Globus pallidus (tissue), 1 donor: ENCODE data around the gene AKNAD1.
A peak's percentile ranks its signal among the peaks of the same experiment; 100 is the strongest.

Experiments
- DNase-seq: peaks from one replicate; pipeline ENCODE4 v3.0.0-alpha.2; 2015; ENCODE audit warnings: low spot score

The AKNAD1 gene

DNA sequence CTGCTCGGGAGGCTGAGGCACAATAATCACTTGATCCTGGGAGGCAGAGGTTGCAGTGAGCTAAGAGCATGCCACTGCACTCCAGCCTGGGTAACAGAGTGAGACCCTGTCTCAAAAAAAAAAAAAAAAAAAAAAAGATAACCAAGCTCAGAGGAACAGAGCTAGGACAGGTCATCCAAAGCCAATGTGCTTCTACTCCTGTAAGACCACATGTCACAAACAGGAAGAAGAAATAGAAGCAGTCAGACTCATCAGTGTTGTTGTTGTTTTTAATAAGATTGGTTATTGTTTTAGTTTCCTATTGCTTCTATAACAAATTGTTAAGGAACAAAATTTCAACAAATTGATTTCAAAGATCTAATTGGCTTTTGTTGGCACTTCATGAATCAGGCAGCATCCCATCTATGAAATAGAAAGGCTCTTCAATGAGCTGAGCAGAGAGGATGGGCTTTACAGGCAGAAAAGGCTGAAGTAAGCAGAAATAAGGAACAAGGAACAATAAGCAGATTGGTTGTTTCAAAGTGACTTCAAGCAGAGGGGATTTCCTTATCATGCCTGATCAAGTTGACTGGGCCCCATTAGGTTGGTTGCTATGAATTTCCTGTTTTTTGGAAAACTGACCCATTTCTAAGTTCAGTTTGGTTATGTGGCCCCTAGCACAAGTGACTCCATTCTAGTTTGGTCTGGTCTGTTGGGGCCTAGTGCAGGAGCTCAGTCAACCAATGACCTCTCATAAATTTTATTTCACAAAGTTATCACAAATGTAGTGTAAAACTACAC is 6.0 kb upstream of the AKNAD1 start:
- no peak for DNase-seq

DNA sequence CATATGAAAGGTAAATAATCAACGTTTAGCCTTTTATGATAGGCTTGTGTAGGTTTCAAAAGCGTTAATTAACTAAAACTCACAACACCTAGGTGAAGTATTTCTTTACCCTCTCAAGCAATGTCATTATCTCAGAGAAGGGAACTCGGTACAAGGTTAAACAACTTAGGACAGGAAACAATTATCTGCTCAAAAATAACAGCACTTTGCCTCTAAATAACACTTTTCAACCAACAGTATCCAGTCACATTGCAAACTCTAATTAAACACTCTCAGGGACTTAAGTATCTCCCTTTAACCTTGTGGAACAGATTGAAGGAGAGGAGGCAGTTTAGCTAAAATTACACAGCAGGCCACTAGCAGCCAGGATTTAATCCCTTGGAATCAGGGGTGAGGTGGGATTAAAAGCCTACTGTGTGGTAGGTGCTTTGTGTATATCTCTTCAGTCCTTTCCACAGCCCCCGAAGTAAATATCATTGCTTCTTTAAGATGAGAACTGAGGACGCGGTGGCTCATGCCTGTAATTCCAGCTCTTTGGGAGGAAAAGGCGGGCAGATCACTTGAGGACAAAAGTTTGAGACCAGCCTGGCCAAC is 5.2 kb upstream of the AKNAD1 start:
- DNase-seq, result no peak

DNA sequence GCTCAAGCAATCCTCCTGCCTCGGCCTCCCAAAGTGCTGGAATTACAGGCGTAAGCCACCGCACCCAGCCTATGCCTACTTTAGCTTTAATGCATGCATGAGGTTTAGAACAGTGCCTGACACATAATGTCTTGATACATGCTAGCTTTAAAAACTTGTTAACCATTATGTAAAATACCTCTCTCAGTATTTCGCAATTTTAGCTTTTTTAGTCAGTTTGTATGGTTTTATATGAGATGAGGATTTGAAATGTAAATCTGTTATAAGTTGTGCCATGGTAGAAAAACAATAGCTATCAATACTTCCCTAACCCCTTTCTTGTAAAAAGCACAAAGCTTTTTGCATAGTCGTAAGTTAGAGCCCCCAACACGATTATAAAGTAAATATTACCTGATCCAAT is 4.7 kb upstream of the AKNAD1 start:
- DNase-seq, result no peak

DNA sequence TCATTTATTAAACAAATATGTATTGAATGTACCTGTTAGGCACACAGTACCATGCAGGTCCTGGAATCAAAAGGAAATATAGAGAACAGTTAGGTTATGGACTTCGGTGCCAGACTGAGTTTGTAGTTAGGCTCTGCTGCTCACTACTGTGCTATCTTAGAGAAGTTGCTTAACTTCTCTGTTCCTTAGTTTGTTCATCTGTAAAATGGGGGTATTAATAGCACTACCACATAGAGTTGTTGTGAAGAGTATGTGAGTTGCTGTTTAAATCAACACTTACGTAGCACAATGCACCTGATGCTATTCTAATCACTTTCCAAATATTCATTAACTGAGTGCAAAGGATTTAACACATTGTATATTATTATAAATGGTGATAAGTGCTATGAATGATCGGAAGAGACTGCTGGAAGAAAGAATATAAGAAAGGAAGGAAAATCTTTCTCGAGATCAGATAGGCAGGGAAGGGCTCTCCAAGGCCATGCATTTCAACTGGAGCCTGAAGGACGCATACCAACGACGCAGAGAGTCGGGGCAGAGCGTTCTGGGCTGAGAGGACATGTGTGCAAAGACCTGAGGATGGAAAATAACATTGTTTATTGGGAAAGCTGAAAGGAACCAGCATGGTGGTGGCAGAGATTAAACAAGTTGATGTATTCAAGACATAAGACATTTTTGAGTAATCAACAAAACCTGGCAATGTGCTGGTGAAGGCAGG is 3.5 kb upstream of the AKNAD1 start:
- DNase-seq, result no peak

DNA sequence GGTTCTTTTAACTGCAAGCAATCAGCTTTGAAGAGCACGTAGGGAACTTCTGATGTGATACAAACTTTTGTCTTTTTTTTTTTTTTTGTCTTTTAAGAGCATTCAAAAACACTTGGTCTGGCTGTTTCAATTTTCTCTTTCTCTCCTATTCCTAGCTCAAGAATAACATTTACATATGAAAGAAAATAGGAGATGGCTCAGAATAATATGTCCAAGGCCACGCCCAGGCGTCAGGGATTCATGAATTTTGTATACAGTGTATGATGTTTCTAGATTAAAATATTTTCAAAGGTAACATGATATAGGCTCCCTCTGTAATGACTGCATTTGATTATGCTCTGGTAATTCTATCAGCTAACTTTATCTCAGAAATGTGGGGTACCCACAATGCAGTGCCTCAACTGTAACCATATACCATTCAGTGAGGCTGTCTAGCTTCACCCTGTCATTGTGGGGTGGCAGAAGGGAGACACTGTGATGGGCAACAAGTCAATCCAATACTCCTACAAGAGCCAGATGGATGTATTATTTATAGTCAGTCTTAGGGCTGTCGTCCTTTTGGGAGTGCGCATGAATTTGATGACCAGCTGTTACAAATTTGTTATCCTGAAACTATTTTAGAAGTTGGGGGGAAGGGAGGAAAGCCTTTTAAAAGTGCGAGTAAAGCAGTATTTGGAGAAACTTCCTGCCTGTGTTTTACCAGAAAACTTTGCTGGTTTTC is 1.5 kb upstream of the AKNAD1 start:
- DNase-seq, result no peak

DNA sequence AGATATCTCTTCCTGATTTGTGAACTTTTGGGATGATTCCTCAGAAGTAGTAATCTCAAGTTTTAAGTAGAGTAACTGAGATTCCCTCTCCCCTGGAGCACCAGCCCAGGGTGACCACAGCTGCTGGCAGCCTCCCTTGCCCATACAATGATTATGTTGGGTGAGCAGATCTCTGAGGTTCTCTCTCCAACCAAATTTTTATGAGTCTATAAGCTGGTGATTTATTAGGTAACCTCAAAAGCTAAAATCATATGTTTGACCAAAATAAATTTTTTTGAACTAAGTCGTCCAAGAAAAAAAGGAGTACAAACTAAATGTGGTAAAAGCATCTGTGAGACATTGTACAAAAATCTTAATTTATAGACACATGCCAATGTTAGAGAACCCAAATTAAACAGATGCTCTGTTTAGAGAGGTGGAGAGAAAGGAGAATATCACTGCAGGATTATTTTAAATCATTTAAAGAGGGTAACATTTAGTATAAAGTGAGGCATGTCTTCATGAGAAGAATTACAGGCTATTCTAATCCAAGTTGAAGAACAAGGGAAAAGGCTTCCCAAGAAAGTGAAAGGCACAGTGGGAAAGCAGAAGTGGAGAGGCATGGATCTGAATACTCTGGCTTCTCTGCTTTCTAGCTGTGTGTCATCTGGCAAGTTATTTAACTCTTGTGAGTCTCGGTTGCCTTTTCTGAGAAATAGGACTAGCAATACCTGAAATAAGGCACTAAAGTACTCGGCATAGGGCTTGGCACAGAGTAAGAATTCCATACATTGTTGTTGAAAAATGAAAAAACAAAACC is 2.5 kb downstream of the AKNAD1 start:
- no peak for DNase-seq

DNA sequence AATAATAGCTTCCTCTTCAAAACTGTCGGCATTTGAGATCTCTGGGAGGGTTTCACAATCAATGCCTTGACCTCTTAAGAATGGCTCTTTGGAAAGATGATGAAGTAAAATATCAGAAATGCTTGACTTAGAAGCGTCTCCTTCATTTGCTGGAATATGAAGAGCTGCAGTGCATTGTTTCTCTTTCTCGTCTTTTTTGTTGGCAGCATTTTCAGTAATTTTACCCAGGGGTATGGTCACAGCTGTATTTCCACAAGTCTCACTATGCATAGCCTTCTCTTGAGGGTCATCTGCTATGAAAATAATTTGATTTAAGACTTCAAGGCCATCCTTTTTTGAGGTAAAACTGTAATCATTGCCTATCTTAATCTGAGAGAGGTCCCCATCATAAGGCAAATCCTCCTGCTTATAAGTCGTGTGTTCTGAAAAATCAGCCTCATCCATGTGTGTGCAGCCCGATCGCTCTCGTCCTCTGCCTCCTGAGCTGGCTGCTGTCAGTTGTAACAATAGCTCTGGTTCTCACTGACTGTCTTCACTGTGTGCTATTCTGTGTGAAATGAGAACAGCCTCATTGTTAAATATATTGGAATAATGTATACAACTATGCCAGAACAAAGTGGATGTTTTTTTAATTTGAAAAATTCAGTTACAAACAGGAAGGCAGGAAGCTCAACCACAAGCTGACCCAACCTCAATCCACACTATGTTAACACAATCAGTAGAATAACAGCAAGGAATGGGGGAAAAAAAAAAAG is 4.5 kb downstream of the AKNAD1 start:
- peak; percentile 79 for DNase-seq

DNA sequence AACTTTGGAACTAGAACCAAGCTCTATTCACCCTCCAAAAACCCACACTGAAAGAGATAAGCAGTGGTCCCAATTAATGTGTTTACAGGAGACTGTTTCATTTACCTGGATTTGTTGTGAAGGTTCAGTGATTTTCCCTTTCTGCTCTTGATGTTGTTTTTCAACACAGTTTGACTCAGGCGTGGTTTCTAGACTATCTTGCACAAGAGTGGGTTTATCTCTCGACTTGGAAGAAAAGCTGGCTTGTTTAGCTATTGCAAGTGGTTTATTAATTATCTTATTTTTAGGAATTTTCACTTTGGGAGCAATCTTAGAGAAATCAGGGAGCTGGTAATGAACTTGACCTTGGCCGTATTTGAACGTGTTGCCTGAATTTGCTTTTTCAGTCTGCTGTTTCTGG is 5.3 kb downstream of the AKNAD1 start:
- no peak for DNase-seq

DNA sequence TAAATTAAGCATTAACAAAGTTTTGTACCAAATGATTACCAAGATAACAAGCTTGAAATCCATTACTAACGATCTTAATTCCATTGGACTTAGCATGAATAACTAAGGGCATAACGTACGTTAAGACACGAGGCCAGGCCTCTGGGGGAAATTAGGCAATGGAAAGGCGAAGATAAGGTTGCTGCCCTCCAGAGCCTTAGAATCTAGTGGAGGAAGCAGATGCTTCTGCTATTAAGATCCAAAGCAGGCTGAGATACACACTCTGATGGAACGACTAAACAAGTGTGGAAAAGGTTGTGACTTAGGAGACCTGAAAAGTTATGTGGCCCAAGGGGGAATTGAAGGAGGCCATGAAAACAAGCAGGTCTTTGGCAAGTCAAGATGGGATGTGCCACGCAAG is 6.0 kb downstream of the AKNAD1 start:
- no peak for DNase-seq

DNA sequence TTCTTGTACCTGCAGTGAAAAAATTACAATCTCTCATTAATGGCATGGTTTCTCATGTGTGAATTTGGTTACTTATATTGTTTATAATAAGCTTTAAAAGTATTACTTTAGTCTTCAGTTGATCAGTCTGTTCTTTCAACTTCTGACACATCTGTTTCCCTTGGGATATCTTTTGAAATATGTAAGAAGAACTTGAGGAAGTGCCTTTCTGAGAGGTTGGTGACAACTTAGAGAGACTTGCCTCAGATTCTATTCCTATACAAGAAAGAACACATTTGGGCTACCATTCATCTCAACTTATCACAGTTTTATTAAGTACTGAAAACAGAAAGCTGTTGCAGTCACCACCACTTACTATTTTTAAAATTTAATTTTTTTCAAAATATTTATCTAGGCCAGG is 8.1 kb downstream of the AKNAD1 start:
- no peak for DNase-seq

DNA sequence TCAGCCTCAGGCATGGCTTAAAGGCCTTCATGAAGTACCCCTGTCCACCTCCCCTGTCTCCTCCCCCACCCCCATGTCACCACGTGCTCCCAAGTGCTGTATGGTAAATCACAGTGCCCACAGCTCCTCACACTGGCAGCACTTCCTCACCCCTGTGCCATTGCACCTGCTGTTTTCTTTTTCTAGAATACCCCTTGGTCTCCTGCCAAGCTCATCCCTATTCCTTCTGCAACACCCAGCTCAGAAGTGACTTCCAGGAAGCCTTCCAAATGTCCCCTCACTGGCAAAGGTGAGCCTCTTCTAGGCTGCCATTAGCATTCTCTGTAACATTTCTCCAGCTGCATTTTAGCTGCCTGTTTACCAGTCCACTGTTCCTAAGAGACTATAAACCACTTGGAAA is 9.4 kb downstream of the AKNAD1 start:
- DNase-seq, result peak; percentile 16

DNA sequence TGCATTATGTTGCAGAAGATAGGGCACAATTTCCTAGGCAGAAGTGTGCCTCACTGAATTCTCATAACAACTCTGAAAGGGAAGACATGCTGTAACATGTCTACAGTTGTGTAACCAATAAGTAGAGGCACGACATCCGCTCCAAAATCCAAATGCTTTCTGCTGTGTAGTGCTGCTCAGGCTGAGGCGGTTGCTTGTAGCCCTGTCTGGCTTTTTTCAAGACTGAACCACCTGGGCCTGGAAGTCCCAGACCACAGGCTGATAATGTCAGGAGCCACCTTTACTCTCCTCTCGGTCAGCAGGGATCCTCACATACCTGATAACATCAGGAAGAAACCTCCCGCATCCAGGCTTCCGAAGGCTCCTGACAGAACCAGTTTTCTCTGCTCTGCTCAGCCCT is 10.9 kb downstream of the AKNAD1 start:
- no peak for DNase-seq

DNA sequence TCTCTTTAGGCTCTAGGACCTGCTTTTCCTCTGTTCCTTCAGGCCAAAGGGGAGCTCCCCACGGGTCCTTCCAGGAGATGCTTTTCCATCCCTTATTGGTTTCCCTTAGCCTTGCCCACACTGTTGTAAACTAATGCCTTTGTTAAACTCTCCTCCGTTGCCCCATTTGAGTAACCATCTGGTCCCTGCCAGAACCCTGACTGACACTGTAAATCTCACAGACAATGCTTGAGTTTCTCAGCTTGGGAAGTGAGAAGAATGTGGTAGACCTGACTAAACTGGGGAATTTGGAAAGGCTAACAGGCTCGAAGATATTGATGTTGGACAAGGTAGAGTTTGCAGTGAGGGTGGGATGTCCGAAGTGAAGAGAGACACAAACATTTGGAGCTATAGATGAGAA is 11.4 kb downstream of the AKNAD1 start:
- DNase-seq, result no peak

DNA sequence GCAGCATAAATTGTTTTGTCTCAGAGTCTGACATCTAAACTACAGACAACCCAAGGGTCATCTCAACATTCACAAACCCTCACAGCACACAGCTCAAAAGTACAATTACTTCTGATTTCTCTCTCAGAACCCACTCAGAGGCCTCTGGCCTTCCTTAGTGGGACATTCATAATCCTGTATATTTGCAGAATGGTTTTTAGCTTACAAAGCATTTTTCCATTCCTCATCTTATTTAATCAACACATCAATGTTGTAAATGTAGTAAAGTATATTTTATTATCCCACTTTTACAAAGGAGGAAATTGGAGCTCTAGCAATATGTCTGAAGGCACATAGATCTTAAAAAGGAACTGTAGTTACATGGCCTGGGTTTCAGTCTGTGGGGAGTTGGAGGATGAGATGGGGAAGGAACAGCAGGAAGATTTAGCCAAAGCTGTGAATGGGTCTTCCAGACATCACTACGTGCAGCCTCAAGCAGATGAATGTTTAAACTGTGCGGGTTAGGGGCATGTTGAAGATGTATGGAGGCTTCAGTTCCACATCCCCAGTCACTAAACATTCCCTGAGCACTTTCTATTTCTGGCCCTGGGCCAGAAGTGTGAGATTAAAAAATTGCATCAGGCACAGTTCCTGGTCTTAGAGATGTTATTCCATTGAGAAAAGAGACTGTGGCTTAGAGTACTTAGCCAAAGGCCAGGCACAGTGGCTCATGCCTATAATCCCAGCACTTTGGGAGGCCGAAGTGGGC is 13.3 kb downstream of the AKNAD1 start:
- no peak for DNase-seq

DNA sequence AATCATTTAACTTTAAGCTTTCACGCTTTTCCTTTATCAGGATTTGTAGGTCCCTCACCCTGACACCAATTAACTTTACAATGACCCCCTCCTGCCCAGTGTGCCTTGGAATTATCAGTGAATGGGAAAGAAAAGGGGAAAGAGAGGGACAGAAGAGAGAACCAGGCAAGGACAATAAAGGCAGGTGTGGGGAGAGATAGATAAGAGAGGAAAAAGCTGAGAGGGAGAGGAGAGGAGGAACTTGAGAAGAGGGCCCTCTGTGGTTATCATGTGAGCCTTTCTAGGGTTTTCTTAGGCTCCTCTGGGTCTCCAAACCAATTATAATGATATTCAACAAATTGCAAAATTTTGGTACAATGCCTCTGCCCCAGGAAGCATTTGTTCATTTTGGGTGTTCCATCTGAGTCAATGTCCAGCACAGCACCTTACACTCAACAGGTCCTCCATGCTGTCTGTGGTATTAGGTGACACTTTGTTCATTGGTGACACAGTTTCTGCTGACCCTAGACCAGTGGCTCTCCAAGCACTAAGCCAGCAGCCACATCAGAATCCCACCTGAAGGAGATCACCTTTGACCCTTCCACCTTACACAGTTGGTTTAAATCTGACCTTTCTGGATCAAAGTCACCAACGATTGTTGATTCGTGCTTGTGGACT is 14.2 kb downstream of the AKNAD1 start:
- no peak for DNase-seq

DNA sequence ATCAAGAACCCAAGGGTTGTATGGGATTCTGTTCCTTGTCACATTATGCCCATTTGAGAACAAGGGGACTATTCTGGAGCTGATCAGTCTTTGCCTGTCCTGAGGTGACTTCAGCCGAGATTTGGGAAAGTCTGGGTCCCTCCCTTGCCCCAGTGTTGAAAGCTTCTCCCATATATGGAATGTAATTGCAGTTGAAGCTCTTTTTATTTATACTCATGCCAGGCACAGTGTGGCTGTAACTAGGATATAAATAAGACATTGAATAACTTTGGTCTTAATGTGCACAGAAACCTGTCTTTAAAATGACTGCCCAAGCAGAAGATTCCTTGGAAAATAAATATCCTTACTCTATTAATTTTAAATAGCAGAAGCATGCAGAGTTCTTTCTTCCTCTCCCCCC is 15.2 kb downstream of the AKNAD1 start:
- no peak for DNase-seq

DNA sequence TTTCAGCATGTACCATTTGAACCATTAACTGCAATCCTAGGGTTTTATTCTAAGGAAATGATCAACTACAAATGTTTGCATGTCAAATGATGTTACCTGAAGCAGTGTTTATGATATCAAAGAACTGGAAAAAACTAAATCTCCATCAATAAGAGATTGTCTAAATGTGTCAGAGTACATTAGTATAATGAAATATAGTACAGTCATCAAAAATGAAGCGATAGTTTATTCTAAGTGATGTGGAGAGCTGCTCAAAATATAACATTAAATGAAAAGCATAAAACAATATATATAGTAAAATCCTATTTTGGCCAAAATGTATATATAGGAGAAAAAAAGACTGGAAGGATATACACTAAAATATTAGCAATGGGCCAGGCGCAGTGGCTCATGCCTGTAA is 24.0 kb downstream of the AKNAD1 start:
- DNase-seq, result no peak

DNA sequence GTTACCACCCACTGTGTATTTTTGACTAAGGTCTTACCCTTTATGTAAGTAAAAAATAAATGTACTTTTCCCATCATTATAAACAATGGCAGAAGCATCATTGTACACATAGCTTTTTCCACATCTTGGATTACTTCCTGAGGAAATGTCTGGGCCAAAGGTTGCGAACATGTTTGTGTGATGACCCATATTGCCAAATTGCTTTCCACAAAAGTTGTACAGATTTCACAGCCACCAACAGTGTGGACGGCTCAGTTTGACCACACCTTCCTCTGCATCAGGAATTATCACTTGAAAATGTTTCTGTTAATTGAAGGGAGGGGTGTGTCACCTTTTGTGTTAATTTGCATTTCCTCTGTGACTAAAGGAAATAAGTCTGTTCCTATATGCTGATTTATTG is 25.7 kb downstream of the AKNAD1 start:
- DNase-seq, result no peak

DNA sequence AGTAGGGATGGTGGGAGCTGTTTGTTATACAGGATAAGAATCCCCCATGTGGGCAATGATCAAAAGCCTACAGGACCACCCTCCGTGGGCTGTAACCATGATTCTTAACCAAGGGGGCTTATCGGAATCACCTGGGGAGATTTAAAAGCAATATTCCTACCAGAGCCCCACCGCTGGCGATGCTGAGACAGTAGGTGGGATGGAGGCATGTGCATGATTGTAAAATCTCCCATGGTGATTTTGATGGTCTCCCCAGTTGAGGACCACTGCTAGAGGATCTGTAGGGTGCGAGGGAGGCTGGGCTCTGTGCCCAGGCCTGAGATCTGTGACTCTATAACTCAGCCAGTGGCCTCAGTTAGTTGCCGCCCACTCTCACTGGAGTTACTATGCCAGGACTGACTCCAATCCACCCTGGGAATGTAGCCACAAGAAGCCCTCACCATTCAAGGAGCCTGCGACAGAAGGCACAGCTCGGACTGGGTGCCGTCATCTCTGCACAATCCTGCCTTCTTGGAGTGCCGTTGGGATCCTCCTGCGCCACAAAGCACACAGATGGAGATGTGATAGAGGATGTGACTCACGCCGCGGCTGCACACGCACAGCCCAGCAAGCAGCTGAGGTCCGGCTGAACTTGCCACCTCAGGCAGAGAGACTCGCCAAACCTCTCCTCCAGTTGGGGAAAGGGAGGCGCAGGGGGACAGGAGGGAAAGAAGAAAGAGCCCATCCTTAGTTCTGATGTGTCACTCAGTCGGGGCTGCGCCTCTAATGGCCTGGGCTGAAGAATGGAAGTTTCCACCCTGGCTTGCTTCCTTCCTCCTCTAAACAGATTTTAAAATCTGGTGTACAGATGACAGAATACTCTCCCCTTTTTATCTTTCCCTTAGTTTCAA is 26.5 kb downstream of the AKNAD1 start:
- DNase-seq, result peak; percentile 71
